Measurements from ENCODE around the gene MXRA8. TPM values are rescaled to one million over a fixed set of nuclear protein-coding genes. Genes with fewer than 3 reads are reported as not detected.

The MXRA8 gene
- total RNA-seq, 1 experiment from 2014 or later = 25.3 TPM

DNA sequence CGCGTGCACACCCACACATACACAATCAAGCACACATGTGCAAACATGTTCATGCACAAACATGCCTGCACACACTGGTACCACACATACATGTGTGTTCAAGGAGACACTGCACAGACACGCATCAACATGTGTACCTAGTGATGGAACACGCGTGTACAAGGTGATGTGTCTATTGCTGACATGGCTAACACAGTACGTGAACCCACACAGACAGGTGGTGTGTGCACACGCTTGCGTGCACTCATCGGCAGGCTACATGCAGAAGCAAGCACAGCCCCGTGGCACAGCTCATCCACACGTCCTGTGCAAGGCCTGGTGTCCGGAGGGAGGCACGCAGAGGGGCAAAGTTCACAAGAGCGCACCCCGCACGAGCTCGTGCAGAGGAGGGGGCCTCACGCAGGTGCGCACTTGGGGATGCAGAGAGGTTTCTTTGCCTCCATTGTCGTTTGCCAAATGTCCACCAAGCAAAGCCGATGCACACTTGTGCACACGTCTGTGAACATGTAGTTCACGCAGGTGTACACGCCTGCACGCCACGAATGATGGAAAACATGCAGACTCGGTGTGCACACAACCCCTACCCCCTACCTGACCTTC is 51.6 kb downstream of the MXRA8 start:
- BruUV-seq (replicated peaks) = TSS peak; percentile 38
- Histone ChIP-seq H3F3A (ENCODE audit: low read length, unreplicated experiment) (no peaks in the 10 kb centered on the region), H3K9ac (ENCODE audit: low read length) (peak overlapping the region; percentile 77), H3K27me3 (ENCODE audit: low read length) (no peaks in the 10 kb centered on the region), H4K20me1 (ENCODE audit: low read length) (peaks cover 11% of the 10 kb centered on the region), H2AFZ (ENCODE audit: low read length) (no peak overlapping the region), H3K4me3 (ENCODE audit: low read length) (peak overlapping the region; percentile 97), H3K79me2 (ENCODE audit: low read length) (peaks cover 66% of the 10 kb centered on the region), H3K9me2 (replicated peaks; ENCODE audit: low read length) (no peaks in the 10 kb centered on the region), H3K27ac (ENCODE audit: low read length) (no peak overlapping the region), H3K4me2 (ENCODE audit: low read length) (peak overlapping the region; percentile 93), H3K4me1 (ENCODE audit: insufficient read depth, low read length) (peaks cover 33% of the 10 kb centered on the region), H3K36me3 (ENCODE audit: low read depth, low read length) (peaks cover 8% of the 10 kb centered on the region; the same call in 1 of the 2 replicates), H3K9me3 (ENCODE audit: low read length) (no peaks in the 10 kb centered on the region)
- DNase-seq = peak; percentile 35
- CTCF ChIA-PET = no interaction called here
- intact Hi-C loops (cut with micrococcal nuclease) = no loop called here
- ATAC-seq = no peak
- TF ChIP-seq EZH2 (IDR thresholded peaks at IDR 0.05; ENCODE audit: low read length, unreplicated experiment) = no peak
- POLR2A ChIA-PET (ENCODE audit: unreplicated experiment) = no interaction called here

DNA sequence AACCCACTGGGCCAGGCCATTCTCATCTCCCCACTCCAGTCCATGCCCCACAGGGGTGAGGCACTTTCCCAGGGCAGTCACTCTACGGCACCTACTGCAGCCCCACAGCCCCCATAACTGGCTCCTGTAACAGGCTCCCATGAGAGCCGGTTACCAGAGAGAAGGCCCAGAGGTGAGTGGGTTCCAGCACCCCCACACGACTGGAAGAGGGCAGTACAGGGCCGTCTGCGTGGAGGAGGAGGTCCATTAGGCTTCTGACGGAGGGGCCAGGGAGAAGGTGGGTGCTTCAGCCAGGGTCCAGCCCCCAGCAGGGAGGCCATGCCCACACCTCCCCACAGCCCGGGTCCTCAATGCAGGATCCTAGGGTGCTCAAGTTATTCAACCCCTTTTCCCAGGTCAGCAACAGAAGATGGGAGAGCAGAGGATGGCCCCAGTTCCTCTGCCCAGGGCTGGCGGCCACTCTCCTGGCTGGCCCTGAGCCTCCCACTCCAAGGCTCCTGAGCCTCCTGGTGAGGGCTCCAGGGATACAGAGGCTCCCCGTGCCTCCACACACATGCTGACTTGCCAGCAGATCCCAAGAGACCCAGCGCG is 52.2 kb downstream of the MXRA8 start:
- Histone ChIP-seq H3F3A (ENCODE audit: low read length, unreplicated experiment) (no peaks in the 10 kb centered on the region), H3K9me2 (replicated peaks; ENCODE audit: low read length) (no peaks in the 10 kb centered on the region), H3K9me3 (ENCODE audit: low read length) (no peaks in the 10 kb centered on the region), H3K27ac (ENCODE audit: low read length) (no peak overlapping the region), H3K36me3 (ENCODE audit: low read depth, low read length) (peaks cover 2% of the 10 kb centered on the region; the same call in 1 of the 2 replicates), H4K20me1 (ENCODE audit: low read length) (peaks cover 11% of the 10 kb centered on the region), H2AFZ (ENCODE audit: low read length) (no peak overlapping the region), H3K4me3 (ENCODE audit: low read length) (peak overlapping the region; percentile 97), H3K9ac (ENCODE audit: low read length) (no peak overlapping the region), H3K4me1 (ENCODE audit: insufficient read depth, low read length) (peaks cover 33% of the 10 kb centered on the region), H3K27me3 (ENCODE audit: low read length) (no peaks in the 10 kb centered on the region), H3K79me2 (ENCODE audit: low read length) (peaks cover 65% of the 10 kb centered on the region), H3K4me2 (ENCODE audit: low read length) (peak overlapping the region; percentile 93)
- ChIA-PET CTCF (no interaction called here), POLR2A (ENCODE audit: unreplicated experiment) (no interaction called here)
- TF ChIP-seq, protein P1, sequence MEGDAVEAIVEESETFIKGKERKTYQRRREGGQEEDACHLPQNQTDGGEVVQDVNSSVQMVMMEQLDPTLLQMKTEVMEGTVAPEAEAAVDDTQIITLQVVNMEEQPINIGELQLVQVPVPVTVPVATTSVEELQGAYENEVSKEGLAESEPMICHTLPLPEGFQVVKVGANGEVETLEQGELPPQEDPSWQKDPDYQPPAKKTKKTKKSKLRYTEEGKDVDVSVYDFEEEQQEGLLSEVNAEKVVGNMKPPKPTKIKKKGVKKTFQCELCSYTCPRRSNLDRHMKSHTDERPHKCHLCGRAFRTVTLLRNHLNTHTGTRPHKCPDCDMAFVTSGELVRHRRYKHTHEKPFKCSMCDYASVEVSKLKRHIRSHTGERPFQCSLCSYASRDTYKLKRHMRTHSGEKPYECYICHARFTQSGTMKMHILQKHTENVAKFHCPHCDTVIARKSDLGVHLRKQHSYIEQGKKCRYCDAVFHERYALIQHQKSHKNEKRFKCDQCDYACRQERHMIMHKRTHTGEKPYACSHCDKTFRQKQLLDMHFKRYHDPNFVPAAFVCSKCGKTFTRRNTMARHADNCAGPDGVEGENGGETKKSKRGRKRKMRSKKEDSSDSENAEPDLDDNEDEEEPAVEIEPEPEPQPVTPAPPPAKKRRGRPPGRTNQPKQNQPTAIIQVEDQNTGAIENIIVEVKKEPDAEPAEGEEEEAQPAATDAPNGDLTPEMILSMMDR (conservative IDR thresholded peaks at IDR 0.05; ENCODE audit: low read depth, low read length) = peak; percentile 45
- TF ChIP-seq EZH2phosphoT487 (IDR thresholded peaks at IDR 0.05; ENCODE audit: borderline replicate concordance, low read length) (no peak), EZH2 (IDR thresholded peaks at IDR 0.05; ENCODE audit: low read length, unreplicated experiment) (no peak)
- no peak for ATAC-seq
- intact Hi-C loops (cut with micrococcal nuclease) = no loop called here
- DNase-seq = no peak
- no TSS peak for BruUV-seq (replicated peaks)

DNA sequence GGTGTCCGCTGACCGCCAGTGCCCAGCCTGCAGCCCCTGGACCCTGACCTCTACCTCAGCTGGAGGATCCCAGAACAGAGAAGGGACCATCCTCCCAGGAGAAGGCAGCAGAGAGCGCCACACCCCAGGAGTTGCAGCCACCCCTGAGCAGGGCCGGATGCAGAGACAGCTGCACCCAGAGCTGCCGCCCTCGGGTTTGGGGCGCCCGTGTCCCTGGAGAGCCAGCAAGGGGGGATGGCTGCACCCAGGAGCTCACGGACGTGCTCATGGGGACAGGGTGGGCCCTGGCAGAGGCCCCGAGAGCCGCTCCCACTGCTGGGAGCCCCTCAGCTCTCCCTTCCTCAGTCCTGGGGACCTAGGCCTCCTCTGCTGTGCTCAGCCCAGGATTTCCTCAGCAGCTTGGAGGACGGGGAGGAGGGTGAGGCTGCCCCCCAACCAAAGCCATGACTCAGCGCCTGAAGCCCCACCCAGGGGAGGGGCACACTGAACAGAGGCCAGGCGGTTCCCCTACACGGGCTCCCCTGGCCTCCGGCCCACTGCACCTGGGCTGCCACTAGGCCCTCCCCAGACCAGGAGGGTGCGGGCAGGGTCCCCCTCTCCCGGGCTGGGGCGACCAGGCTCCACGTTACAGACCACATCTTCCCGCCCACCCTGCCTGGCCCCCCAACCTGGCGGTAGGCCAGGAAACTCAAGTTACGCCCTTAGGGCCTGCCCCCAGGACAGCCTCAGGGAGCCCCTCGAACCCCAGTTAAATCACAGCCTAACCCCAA is 52.9 kb downstream of the MXRA8 start:
- peak overlapping the region; percentile 93 for H3K4me2 ChIP-seq (ENCODE audit: low read length)
- H3K36me3 ChIP-seq (ENCODE audit: low read depth, low read length) = no peaks in the 10 kb centered on the region; the same call in 1 of the 2 replicates
- no peaks in the 10 kb centered on the region for H3K27me3 ChIP-seq (ENCODE audit: low read length)
- ATAC-seq (peak; percentile 17), DNase-seq (peak; percentile 80)
- H3K9me2 ChIP-seq (replicated peaks; ENCODE audit: low read length) = no peaks in the 10 kb centered on the region
- H2AFZ ChIP-seq (ENCODE audit: low read length) = no peak overlapping the region
- H3K9ac ChIP-seq (ENCODE audit: low read length) = no peak overlapping the region
- ChIA-PET CTCF (interaction anchor here (0.6 to 1.1 kb wide), 3 partner anchors 14 to 200 kb away, joined by 3 to 7 read pairs (median 5); no protein-coding TSS in a partner anchor), POLR2A (ENCODE audit: unreplicated experiment) (no interaction called here)
- no TSS peak for BruUV-seq (replicated peaks)
- peaks cover 11% of the 10 kb centered on the region for H4K20me1 ChIP-seq (ENCODE audit: low read length)
- TF ChIP-seq EZH2phosphoT487 (IDR thresholded peaks at IDR 0.05; ENCODE audit: borderline replicate concordance, low read length) (no peak), EZH2 (IDR thresholded peaks at IDR 0.05; ENCODE audit: low read length, unreplicated experiment) (no peak)
- TF ChIP-seq, protein P1 (conservative IDR thresholded peaks at IDR 0.05; ENCODE audit: low read depth, low read length) = peak; percentile 37; the same call in 1 of the 2 replicates
- H3K79me2 ChIP-seq (ENCODE audit: low read length) = peaks cover 58% of the 10 kb centered on the region
- no peaks in the 10 kb centered on the region for H3K9me3 ChIP-seq (ENCODE audit: low read length)
- H3K4me3 ChIP-seq (ENCODE audit: low read length) = peak overlapping the region; percentile 97
- intact Hi-C loops (cut with micrococcal nuclease) = no loop called here
- no peaks in the 10 kb centered on the region for H3F3A ChIP-seq (ENCODE audit: low read length, unreplicated experiment)
- H3K4me1 ChIP-seq (ENCODE audit: insufficient read depth, low read length) = peaks cover 33% of the 10 kb centered on the region
- no peak overlapping the region for H3K27ac ChIP-seq (ENCODE audit: low read length)

Measured in PC-3 (cell line).